GM12878 (cell line): Measurements from ENCODE around the gene CES3. TPM values are rescaled to one million over a fixed set of nuclear protein-coding genes. Genes with fewer than 3 reads are reported as not detected.
A peak's percentile ranks its signal among the peaks of the same experiment; 100 is the strongest.

Source experiments
- ATAC-seq: fragments of 200-7000 bp; cut with Tn5 transposase; 3 replicates; pipeline ENCODE4 v1.9.1; 2020; ENCODE audit warnings: mild to moderate bottlenecking, moderate library complexity
- BruUV-seq: library from RNA; stranded (reverse); fragments of 400-500 nt; replicated peaks from 2 replicates; lab custom pipeline; 2021; lab: Mats Ljungman, UMichigan
- CTCF ChIA-PET: fragments of 300-600 bp; sonication (Branson Sonifier 250); formaldehyde crosslinking; extraction: SDS; loops from one replicate; lab custom pipeline; 2021; ENCODE audit warnings: inconsistent platforms; lab: Yijun Ruan, JAX
- POLR2A ChIA-PET: fragments of 350-600 bp; formaldehyde crosslinking; extraction: SDS; loops from one replicate; lab custom pipeline; 2021; ENCODE audit warnings: inconsistent platforms; lab: Charles Lee
- RAD21 ChIA-PET: fragments of 300-600 bp; sonication (Branson Sonifier 250); formaldehyde crosslinking; loops from one replicate; lab custom pipeline; 2023; ENCODE audit warnings: antibody characterized with exemption; ENCODE audit not compliant: unreplicated experiment; lab: Charles Lee
- SMC1A ChIA-PET: fragments of 300-600 bp; sonication (Branson Sonifier 250); formaldehyde crosslinking; loops from one replicate; lab custom pipeline; 2023; ENCODE audit not compliant: unreplicated experiment, uncharacterized antibody; lab: Charles Lee
- DNase-seq: peaks from one replicate; pipeline ENCODE4 v3.0.0-alpha.2; 2011; ENCODE audit warnings: low read depth, low spot score
- FAIRE-seq: peaks from 3 replicates; lab custom pipeline; 2011; peaks lifted over from hg19 to GRCh38; lab: Jason Lieb, UNC
- H2AFZ ChIP-seq: 2 replicates; pipeline ENCODE4 v1.6.0; 2011; ENCODE audit warnings: low read depth, low read length, control low read depth; ENCODE audit not compliant: control insufficient read depth
- H3K27ac ChIP-seq: 2 replicates; pipeline ENCODE4 v1.5.1; 2011; ENCODE audit warnings: control low read depth; ENCODE audit not compliant: control insufficient read depth, insufficient read depth
- H3K27me3 ChIP-seq, 2 experiments: replicated peaks in 1 of 2; 2 replicates each; pipeline versions ENCODE4 v1.6.0 to v1.6.1; 2011; ENCODE audit warnings: low read length in 1 of 2; ENCODE audit not compliant: control insufficient read depth in 2 of 2, insufficient read depth in 2 of 2
- H3K36me3 ChIP-seq, 2 experiments: 2 replicates each; pipeline ENCODE4 v1.5.1; 2011; ENCODE audit warnings: low read length in 1 of 2; ENCODE audit not compliant: control insufficient read depth in 2 of 2, insufficient read depth in 2 of 2
- H3K4me1 ChIP-seq: 2 replicates; pipeline ENCODE4 v1.6.1; 2011; ENCODE audit warnings: mild to moderate bottlenecking, low read length, moderate library complexity, mixed read lengths; ENCODE audit not compliant: control insufficient read depth, insufficient read depth
- H3K4me2 ChIP-seq: 2 replicates; pipeline ENCODE4 v1.6.0; 2011; ENCODE audit warnings: control low read depth; ENCODE audit not compliant: control insufficient read depth, insufficient read depth
- H3K4me3 ChIP-seq: fragments of 200-600 bp; sonication (generic); 2 replicates; pipeline ENCODE4 v1.5.1; 2016
- H3K79me2 ChIP-seq: 2 replicates; pipeline ENCODE4 v1.6.0; 2011; ENCODE audit warnings: low read length; ENCODE audit not compliant: control insufficient read depth, insufficient read depth
- H3K9ac ChIP-seq: 2 replicates; pipeline ENCODE4 v1.8.0; 2011; ENCODE audit warnings: low read length, control low read depth, mixed read lengths; ENCODE audit not compliant: control insufficient read depth, insufficient read depth
- H3K9me3 ChIP-seq: replicated peaks from 3 replicates; pipeline ENCODE4 v1.5.1; 2011; ENCODE audit warnings: mild to moderate bottlenecking, low read length; ENCODE audit not compliant: control insufficient read depth, insufficient read depth
- H4K20me1 ChIP-seq: 2 replicates; pipeline ENCODE4 v1.6.0; 2011; ENCODE audit not compliant: control insufficient read depth, insufficient read depth
- BHLHE40 ChIP-seq, 2 experiments: fragments of 450-650 bp in 1 of 2; IDR thresholded peaks; 2 replicates each; pipeline ENCODE4 v1.6.1; 2011 to 2017; ENCODE audit warnings: low read depth in 2 of 2, borderline replicate concordance in 1 of 2, improper control_type of control experiment in 1 of 2, low read length in 1 of 2, mild to moderate bottlenecking in 1 of 2
- CHD4 ChIP-seq: fragments of 200-600 bp; sonication (generic); IDR thresholded peaks from 2 replicates; pipeline ENCODE4 v1.6.1; 2016; ENCODE audit warnings: mild to moderate bottlenecking
- NFYA ChIP-seq: IDR thresholded peaks from 2 replicates; pipeline ENCODE4 v1.6.1; 2011; ENCODE audit warnings: low read depth, mild to moderate bottlenecking, low read length, improper control_type of control experiment, borderline replicate concordance
- PAX5 ChIP-seq: IDR thresholded peaks from 2 replicates; pipeline ENCODE4 v1.6.1; 2011; ENCODE audit warnings: low read depth, low read length, borderline replicate concordance
- RCOR1 ChIP-seq: conservative IDR thresholded peaks from 2 replicates; pipeline ENCODE4 v1.6.1; 2012; ENCODE audit warnings: low read depth, low read length, improper control_type of control experiment
- WGBS: methylation state at CpG from one replicate; pipeline ENCODE4 v1.1.6; 2016; ENCODE audit warnings: low lambda C conversion rate; ENCODE audit not compliant: insufficient replicate concordance, insufficient coverage; ENCODE audit errors: missing lambda C conversion rate; 5-methylcytosine and 5-hydroxymethylcytosine counted together
- in situ Hi-C: fragments of 300-500 bp; cut with MboI; formaldehyde crosslinking; loops from 9 replicates; pipeline ENCODE4 v1.14.3; 2018; ENCODE audit warnings: mixed read lengths
- intact Hi-C: fragments of 100-400 bp; cut with micrococcal nuclease; formaldehyde crosslinking; loops from one replicate; pipeline ENCODE4 v1.14.2; 2022; ENCODE audit not compliant: unreplicated experiment
- polyA plus RNA-seq, 11 experiments: library from polyadenylated mRNA; depleted of rRNA in 4 of 11; unstranded in 6 of 11; stranded (reverse) in 5 of 11; fragments of >200 nt; fragmentation: Nextera tagmentation in 4 of 11; fragmentation: Illumina TruSeq in 1 of 11; extraction: Ambion mirVana in 4 of 11; extraction: Trizol in 1 of 11; gene quantifications; 1 replicate in 1 of 11; 2 replicates in 10 of 11; pipeline versions ENCODE4 v1.2.1 to v1.2.3, GENCODE V29; 2011 to 2016; ENCODE audit warnings: inconsistent platforms in 2 of 11, missing spikeins in 2 of 11, low read depth in 1 of 11
- total RNA-seq, 4 experiments: library from RNA; depleted of rRNA in 3 of 4; stranded (reverse); fragments of >200 nt in 3 of 4; fragmentation: Illumina TruSeq in 1 of 4; extraction: Trizol in 1 of 4; gene quantifications; 2 replicates each; pipeline versions ENCODE4 v1.2.1 to v1.2.3, GENCODE V29; 2013 to 2021

CES3 gene
- total and polyA plus RNA-seq, 10 of the 15 experiments (the other 5 are each of a cell fraction or from before 2014, with no cell fraction given), result 0.09 to 3.1 (median 0.76) TPM

DNA sequence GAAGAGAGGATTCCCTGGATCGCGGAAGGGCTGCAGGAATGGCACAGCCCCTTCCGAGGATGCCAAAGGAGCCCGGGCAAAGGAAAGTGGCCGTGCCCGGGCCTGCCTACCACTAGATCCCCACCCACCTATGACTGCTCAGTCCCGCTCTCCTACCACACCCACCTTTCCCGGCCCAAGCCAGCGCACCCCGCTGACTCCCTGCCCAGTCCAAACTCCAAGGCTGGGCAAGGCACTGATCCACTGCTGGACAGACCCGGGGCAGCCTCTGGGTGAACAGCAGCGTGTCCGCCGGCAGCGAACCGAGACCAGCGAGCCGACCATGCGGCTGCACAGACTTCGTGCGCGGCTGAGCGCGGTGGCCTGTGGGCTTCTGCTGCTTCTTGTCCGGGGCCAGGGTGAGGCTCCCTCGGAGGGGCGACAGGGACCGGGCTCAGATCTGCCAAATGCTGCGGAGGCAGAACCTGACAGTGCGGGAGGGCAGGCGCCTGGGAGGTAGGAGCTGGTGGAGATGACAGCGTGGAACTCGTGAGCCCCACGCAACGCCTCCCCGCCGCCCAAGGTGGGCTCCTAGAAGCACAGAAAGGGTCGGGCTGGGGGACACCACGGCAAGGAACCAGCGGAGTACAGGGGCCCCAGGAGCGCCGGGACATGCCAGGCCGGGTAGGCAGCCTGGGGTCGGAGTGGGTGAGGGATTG lies 25.6 kb upstream of the CES3 start, which contains the start of gene CES2:
CES2 (plus strand) TSS at position 203 of the 698 bp plus-strand sequence; CDS start at position 323, 120 bp downstream.
- ChIA-PET CTCF (no interaction called here), SMC1A (no interaction called here), RAD21 (no interaction called here), POLR2A (interaction anchor here (0.5 to 1.0 kb wide), 2 partner anchors 9 to 203 kb away, joined by 3 to 5 read pairs; no protein-coding TSS in a partner anchor)
- whole genome bisulfite sequencing, result 53% methylated on average over 44 of the region's 44 CpGs
- H2AFZ ChIP-seq, result peak within 1 kb of the TSS; percentile 87
- H3K27ac ChIP-seq, result peak within 1 kb of the TSS; percentile 94
- H3K4me3 ChIP-seq, result peak within 1 kb of the TSS; percentile 78
- intact Hi-C loops (no loop called here), in situ Hi-C loops (loop anchor here (10.0 kb wide), 1 partner anchor 59 kb away; no protein-coding TSS in a partner anchor)
- no peaks in the 10 kb centered on the region for H4K20me1 ChIP-seq
- peak within 1 kb of the TSS; percentile 94 for H3K9ac ChIP-seq
- no TSS peak for BruUV-seq
- H3K79me2 ChIP-seq, result peaks cover 33% of the 10 kb centered on the region
- no peaks in the 10 kb centered on the region for H3K9me3 ChIP-seq
- ATAC-seq (no peak), DNase-seq (no peak), FAIRE-seq (no peak)
- peaks cover 0 to 3% of the 10 kb centered on the region in 2 experiments; a peak in 1 of 4 replicates for H3K36me3 ChIP-seq
- H3K27me3 ChIP-seq, result no peaks in the 10 kb centered on the region
- peak within 1 kb of the TSS; percentile 73 for H3K4me2 ChIP-seq
- TF ChIP-seq PAX5 (peak; percentile 19; the same call in 1 of the 2 replicates), CHD4 (no peak)
- peaks cover 7% of the 10 kb centered on the region for H3K4me1 ChIP-seq

DNA sequence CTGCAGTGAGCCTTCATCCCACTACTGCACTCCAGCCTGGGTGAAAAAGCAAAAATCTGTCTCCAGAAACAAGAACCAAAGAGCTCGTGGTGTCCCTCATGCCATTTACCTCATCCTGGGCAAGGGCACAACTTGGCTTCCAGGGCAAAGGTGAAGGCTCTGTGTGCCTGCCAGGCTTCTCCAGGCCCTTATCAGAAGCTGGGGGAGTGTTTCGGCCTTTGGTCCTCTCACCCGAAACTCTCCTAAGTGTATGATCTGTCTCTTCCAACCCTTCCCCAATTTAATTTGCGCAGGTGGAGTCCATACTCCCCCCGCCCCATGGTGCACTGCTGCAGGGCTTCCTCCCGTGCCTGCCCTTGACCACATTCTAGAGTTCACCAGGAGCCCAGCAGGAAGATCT lies 24.6 kb upstream of the CES3 start:
- peak overlapping the region; percentile 31; the same call in 1 of the 2 replicates for H3K9ac ChIP-seq
- intact Hi-C loops, result no loop called here
- in situ Hi-C loops, result loop anchor here (10.0 kb wide), 1 partner anchor 58 kb away; no protein-coding TSS in a partner anchor
- POLR2A ChIA-PET, result interaction anchor here (1.0 kb wide), 1 partner anchor 10 kb away, joined by 3 read pairs; no protein-coding TSS in a partner anchor
- peaks cover 7% of the 10 kb centered on the region for H3K4me1 ChIP-seq
- peaks cover 2 to 3% of the 10 kb centered on the region in 2 experiments; a peak in 3 of 4 replicates for H3K36me3 ChIP-seq
- H4K20me1 ChIP-seq, result no peaks in the 10 kb centered on the region
- no peak overlapping the region for H3K27ac ChIP-seq
- RAD21 ChIA-PET, result no interaction called here
- no peak for FAIRE-seq
- no peaks in the 10 kb centered on the region for H3K27me3 ChIP-seq
- WGBS, result 93% methylated on average over 6 of the region's 6 CpGs
- TF ChIP-seq BHLHE40 (IDR thresholded peaks at IDR 0.05; ENCODE audit: borderline replicate concordance in 1 of 2, low read depth in 2 of 2, low read length in 1 of 2) (no peak), NFYA (no peak), RCOR1 (no peak)
- TF ChIP-seq, all 136 proteins: peak for 0
- Histone ChIP-seq H3K9me3 (no peaks in the 10 kb centered on the region), H3K4me2 (peak overlapping the region; percentile 73; the same call in 1 of the 2 replicates), H3K4me3 (peak overlapping the region; percentile 78; the same call in 1 of the 2 replicates), H3K79me2 (peaks cover 33% of the 10 kb centered on the region), H2AFZ (no peak overlapping the region)
- no peak for DNase-seq
- ChIA-PET SMC1A (no interaction called here), CTCF (interaction anchor here (2.1 kb wide), 1 partner anchor 41 kb away, joined by 6 read pairs; no protein-coding TSS in a partner anchor)
- BruUV-seq, result no TSS peak
- ATAC-seq, result no peak
